HEK293 (cell line): ENCODE results near the gene PHC1.

Experiments
- CTCF ChIA-PET: fragments of 350-600 bp; formaldehyde crosslinking; extraction: SDS; loops from one replicate; lab custom pipeline; 2021; ENCODE audit warnings: antibody characterized with exemption; lab: Yijun Ruan, JAX
- POLR2A ChIA-PET: fragments of 300-600 bp; formaldehyde crosslinking; extraction: SDS; loops from one replicate; lab custom pipeline; 2020; ENCODE audit warnings: antibody characterized with exemption, inconsistent platforms; lab: Yijun Ruan, JAX
- H3K27ac ChIP-seq: fragments of 200-500 bp; sonication (Bioruptor generic); 2 replicates; pipeline ENCODE4 v1.5.1; 2014; ENCODE audit warnings: low read depth, low read length, control low read depth, inconsistent platforms; ENCODE audit errors: extremely low read depth
- H3K36me3 ChIP-seq, 2 experiments: fragments of 200-500 bp in 1 of 2; sonication (Bioruptor generic) in 1 of 2; 1 replicate in 1 of 2; 2 replicates in 1 of 2; pipeline ENCODE4 v1.5.1; 2014 to 2017; ENCODE audit warnings: inconsistent platforms in 2 of 2, low read length in 2 of 2; ENCODE audit not compliant: control insufficient read depth in 2 of 2, insufficient read depth in 1 of 2
- H3K4me1 ChIP-seq: fragments of 200-500 bp; sonication (Bioruptor generic); 2 replicates; pipeline ENCODE4 v1.5.1; 2014; ENCODE audit warnings: mild to moderate bottlenecking, low read length, inconsistent platforms; ENCODE audit not compliant: control insufficient read depth, insufficient read depth
- H3K4me3 ChIP-seq: 2 replicates; pipeline ENCODE4 v1.5.1; 2011; ENCODE audit warnings: low read depth, mild to moderate bottlenecking, control low read depth, low read length, moderate library complexity
- H3K9me3 ChIP-seq: fragments of 200-500 bp; sonication (Bioruptor generic); 2 replicates; pipeline ENCODE4 v1.5.1; 2014; ENCODE audit warnings: low read depth, low read length, inconsistent platforms; ENCODE audit not compliant: control insufficient read depth, insufficient read depth
- ATF2 ChIP-seq: fragments of 450-650 bp; formaldehyde crosslinking; IDR thresholded peaks from 2 replicates; pipeline ENCODE4 v1.5.1; 2016; ENCODE audit warnings: missing biosample characterization, missing genetic modification characterization, low read depth
- HOXC10 ChIP-seq: sonication (generic); formaldehyde crosslinking; IDR thresholded peaks from 2 replicates; pipeline ENCODE4 v1.8.1; 2023; ENCODE audit warnings: mild to moderate bottlenecking, missing genetic modification reagents
- MEIS1 ChIP-seq: sonication (generic); formaldehyde crosslinking; IDR thresholded peaks from 2 replicates; pipeline ENCODE4 v1.8.1; 2022; ENCODE audit warnings: missing genetic modification reagents, mild to moderate bottlenecking, borderline replicate concordance
- MZF1 ChIP-seq: fragments of 450-650 bp; formaldehyde crosslinking; IDR thresholded peaks from 2 replicates; pipeline ENCODE4 v1.5.1; 2017; ENCODE audit warnings: missing biosample characterization, missing genetic modification characterization, borderline replicate concordance
- SP3 ChIP-seq: fragments of 450-650 bp; formaldehyde crosslinking; IDR thresholded peaks from 2 replicates; pipeline ENCODE4 v1.5.1; 2016; ENCODE audit warnings: missing biosample characterization, missing genetic modification characterization
- ZBTB48 ChIP-seq: fragments of 450-650 bp; formaldehyde crosslinking; IDR thresholded peaks from 2 replicates; pipeline ENCODE4 v1.5.1; 2016; ENCODE audit warnings: missing biosample characterization, missing genetic modification characterization
- ZEB2 ChIP-seq: fragments of 450-650 bp; formaldehyde crosslinking; IDR thresholded peaks from 2 replicates; pipeline ENCODE4 v1.5.1; 2016; ENCODE audit warnings: missing biosample characterization, missing genetic modification characterization
- ZNF121 ChIP-seq: fragments of 450-650 bp; formaldehyde crosslinking; IDR thresholded peaks from 2 replicates; pipeline ENCODE4 v1.5.1; 2016; ENCODE audit warnings: missing biosample characterization, missing genetic modification characterization
- ZNF138 ChIP-seq: fragments of 450-650 bp; formaldehyde crosslinking; IDR thresholded peaks from 2 replicates; pipeline ENCODE4 v1.5.1; 2016; ENCODE audit warnings: missing biosample characterization, missing genetic modification characterization, borderline replicate concordance
- ZNF140 ChIP-seq: fragments of 450-650 bp; formaldehyde crosslinking; IDR thresholded peaks from 2 replicates; pipeline ENCODE4 v1.5.1; 2016; ENCODE audit warnings: missing biosample characterization, missing genetic modification characterization
- ZNF175 ChIP-seq: fragments of 450-650 bp; formaldehyde crosslinking; IDR thresholded peaks from 2 replicates; pipeline ENCODE4 v1.5.1; 2016; ENCODE audit warnings: missing biosample characterization, missing genetic modification characterization
- ZNF239 ChIP-seq: fragments of 450-650 bp; formaldehyde crosslinking; IDR thresholded peaks from 2 replicates; pipeline ENCODE4 v1.5.1; 2016; ENCODE audit warnings: missing biosample characterization, missing genetic modification characterization
- ZNF391 ChIP-seq: fragments of 450-650 bp; formaldehyde crosslinking; IDR thresholded peaks from 2 replicates; pipeline ENCODE4 v1.5.1; 2016; ENCODE audit warnings: low read depth, missing biosample characterization, missing genetic modification characterization, borderline replicate concordance
- ZNF394 ChIP-seq: fragments of 450-650 bp; formaldehyde crosslinking; IDR thresholded peaks from 2 replicates; pipeline ENCODE4 v1.5.1; 2016; ENCODE audit warnings: missing biosample characterization, missing genetic modification characterization, mild to moderate bottlenecking, moderate library complexity, borderline replicate concordance
- ZNF610 ChIP-seq: fragments of 450-650 bp; formaldehyde crosslinking; IDR thresholded peaks from 2 replicates; pipeline ENCODE4 v1.5.1; 2016; ENCODE audit warnings: missing biosample characterization, missing genetic modification characterization, borderline replicate concordance
- ZNF624 ChIP-seq: fragments of 450-650 bp; formaldehyde crosslinking; IDR thresholded peaks from 2 replicates; pipeline ENCODE4 v1.5.1; 2017; ENCODE audit warnings: missing biosample characterization, missing genetic modification characterization
- ZNF639 ChIP-seq: fragments of 450-650 bp; formaldehyde crosslinking; IDR thresholded peaks from 2 replicates; pipeline ENCODE4 v1.5.1; 2016; ENCODE audit warnings: missing biosample characterization, missing genetic modification characterization
- ZNF776 ChIP-seq: fragments of 450-650 bp; formaldehyde crosslinking; IDR thresholded peaks from 2 replicates; pipeline ENCODE4 v1.5.0; 2017; ENCODE audit warnings: missing biosample characterization, missing genetic modification characterization, borderline replicate concordance
- TF ChIP-seq, protein P1 (sequence below): fragments of 450-650 bp; formaldehyde crosslinking; IDR thresholded peaks from 2 replicates; pipeline ENCODE4 v1.5.1; 2016; ENCODE audit warnings: missing biosample characterization, missing genetic modification characterization
- TF ChIP-seq, protein P2 (sequence below): fragments of 450-650 bp; formaldehyde crosslinking; IDR thresholded peaks from 2 replicates; pipeline ENCODE4 v1.5.1; 2017; ENCODE audit warnings: missing biosample characterization, missing genetic modification characterization
- TF ChIP-seq, protein P3 (sequence below): fragments of 450-650 bp; formaldehyde crosslinking; IDR thresholded peaks from 2 replicates; pipeline ENCODE4 v1.5.1; 2017; ENCODE audit warnings: missing biosample characterization, missing genetic modification characterization
- TF ChIP-seq, protein P4 (sequence below): fragments of 450-650 bp; formaldehyde crosslinking; IDR thresholded peaks from 2 replicates; pipeline ENCODE4 v1.5.1; 2016; ENCODE audit warnings: missing biosample characterization, missing genetic modification characterization, borderline replicate concordance
- TF ChIP-seq, protein P5 (sequence below): fragments of 450-650 bp; formaldehyde crosslinking; IDR thresholded peaks from 2 replicates; pipeline ENCODE4 v1.5.1; 2016; ENCODE audit warnings: missing biosample characterization, missing genetic modification characterization

PHC1 gene

DNA sequence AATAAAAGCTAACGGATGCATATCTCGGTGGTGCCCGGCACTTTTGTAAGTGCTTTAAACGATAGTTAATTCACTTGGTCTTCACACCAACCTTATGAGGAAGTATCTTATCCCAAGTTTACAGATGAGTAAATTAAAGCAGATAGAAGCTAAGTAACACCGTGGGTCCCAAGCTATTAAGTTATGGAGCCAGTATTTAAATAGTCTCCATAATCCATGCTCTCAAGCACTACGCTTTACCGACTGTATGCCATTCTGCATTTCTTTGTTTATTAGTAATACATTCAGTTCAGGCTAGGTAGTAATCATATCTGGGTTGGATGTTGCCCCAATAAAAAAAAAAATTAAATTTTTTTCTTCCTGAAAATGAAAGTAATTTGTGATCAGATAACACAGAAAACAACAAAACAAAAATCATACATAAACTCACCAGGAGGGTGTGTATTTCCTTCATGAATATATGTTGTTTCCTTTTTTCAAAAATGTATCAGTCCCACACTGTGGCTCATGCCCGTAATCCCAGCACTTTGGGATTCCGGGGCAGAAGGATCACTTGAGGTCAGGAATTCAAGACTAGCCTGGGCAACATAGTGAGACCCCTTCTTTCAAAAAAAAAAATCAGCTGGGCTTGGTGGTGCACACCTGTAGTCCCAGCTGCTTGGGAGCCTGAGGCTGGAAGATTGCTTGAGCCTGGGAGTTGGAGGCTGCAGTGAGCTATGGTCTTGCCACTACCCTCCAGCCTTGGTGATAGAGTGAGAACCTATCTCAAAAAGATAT lies 36.6 kb downstream of the PHC1 start:
- H3K36me3 ChIP-seq: peaks cover 6 to 20% of the 10 kb centered on the region in 2 experiments; a peak in 2 of 3 replicates
- TF ChIP-seq, protein P1, sequence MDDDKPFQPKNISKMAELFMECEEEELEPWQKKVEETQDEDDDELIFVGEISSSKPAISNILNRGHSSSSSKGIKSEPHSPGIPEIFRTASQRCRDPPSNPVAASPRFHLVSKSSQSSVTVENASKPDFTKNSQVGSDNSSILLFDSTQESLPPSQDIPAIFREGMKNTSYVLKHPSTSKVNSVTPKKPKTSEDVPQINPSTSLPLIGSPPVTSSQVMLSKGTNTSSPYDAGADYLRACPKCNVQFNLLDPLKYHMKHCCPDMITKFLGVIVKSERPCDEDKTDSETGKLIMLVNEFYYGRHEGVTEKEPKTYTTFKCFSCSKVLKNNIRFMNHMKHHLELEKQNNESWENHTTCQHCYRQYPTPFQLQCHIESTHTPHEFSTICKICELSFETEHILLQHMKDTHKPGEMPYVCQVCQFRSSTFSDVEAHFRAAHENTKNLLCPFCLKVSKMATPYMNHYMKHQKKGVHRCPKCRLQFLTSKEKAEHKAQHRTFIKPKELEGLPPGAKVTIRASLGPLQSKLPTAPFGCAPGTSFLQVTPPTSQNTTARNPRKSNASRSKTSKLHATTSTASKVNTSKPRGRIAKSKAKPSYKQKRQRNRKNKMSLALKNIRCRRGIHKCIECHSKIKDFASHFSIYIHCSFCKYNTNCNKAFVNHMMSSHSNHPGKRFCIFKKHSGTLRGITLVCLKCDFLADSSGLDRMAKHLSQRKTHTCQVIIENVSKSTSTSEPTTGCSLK: no peak
- TF ChIP-seq ZNF138 (tag by site-specific recombination) (no peak), ZNF624 (tag by site-specific recombination) (no peak), ZNF776 (tag by site-specific recombination) (no peak), SP3 (no peak), ZNF121 (tag by site-specific recombination) (peak; percentile 80), MEIS1 (CRISPR knock-in tag) (no peak)
- TF ChIP-seq, protein P2, sequence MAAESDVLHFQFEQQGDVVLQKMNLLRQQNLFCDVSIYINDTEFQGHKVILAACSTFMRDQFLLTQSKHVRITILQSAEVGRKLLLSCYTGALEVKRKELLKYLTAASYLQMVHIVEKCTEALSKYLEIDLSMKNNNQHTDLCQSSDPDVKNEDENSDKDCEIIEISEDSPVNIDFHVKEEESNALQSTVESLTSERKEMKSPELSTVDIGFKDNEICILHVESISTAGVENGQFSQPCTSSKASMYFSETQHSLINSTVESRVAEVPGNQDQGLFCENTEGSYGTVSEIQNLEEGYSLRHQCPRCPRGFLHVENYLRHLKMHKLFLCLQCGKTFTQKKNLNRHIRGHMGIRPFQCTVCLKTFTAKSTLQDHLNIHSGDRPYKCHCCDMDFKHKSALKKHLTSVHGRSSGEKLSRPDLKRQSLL (tag by site-specific recombination): peak; percentile 92; the same call in 1 of the 2 replicates
- POLR2A ChIA-PET: no interaction called here
- H3K27ac ChIP-seq: peak overlapping the region; percentile 82; the same call in 1 of the 2 replicates
- peaks cover 9% of the 10 kb centered on the region for H3K4me1 ChIP-seq
- CTCF ChIA-PET: interaction anchor here (0.7 to 3.6 kb wide), 4 partner anchors 86 to 99 kb away, joined by 3 to 26 read pairs (median 12); no protein-coding TSS in a partner anchor
- H3K4me3 ChIP-seq: peak overlapping the region; percentile 94
- H3K9me3 ChIP-seq: no peaks in the 10 kb centered on the region

GRCh38 chr12:8951744-8952143 lies 37.4 kb downstream of the PHC1 start:
- Histone ChIP-seq H3K9me3 (no peaks in the 10 kb centered on the region), H3K4me3 (no peak overlapping the region), H3K36me3 (peaks cover 0 to 12% of the 10 kb centered on the region in 2 experiments; a peak in 1 of 3 replicates), H3K4me1 (peaks cover 9% of the 10 kb centered on the region), H3K27ac (no peak overlapping the region)
- TF ChIP-seq, protein P3, sequence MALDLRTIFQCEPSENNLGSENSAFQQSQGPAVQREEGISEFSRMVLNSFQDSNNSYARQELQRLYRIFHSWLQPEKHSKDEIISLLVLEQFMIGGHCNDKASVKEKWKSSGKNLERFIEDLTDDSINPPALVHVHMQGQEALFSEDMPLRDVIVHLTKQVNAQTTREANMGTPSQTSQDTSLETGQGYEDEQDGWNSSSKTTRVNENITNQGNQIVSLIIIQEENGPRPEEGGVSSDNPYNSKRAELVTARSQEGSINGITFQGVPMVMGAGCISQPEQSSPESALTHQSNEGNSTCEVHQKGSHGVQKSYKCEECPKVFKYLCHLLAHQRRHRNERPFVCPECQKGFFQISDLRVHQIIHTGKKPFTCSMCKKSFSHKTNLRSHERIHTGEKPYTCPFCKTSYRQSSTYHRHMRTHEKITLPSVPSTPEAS (tag by site-specific recombination): no peak
- TF ChIP-seq ZNF239 (tag by site-specific recombination) (no peak), ZNF391 (tag by site-specific recombination) (no peak), ZNF175 (tag by site-specific recombination) (no peak), HOXC10 (no peak), ATF2 (tag by site-specific recombination) (no peak), MEIS1 (CRISPR knock-in tag) (no peak), ZNF140 (tag by site-specific recombination) (no peak), ZNF639 (no peak), ZNF610 (tag by site-specific recombination) (no peak), MZF1 (tag by site-specific recombination) (no peak), ZEB2 (tag by site-specific recombination) (no peak), ZBTB48 (tag by site-specific recombination) (no peak), ZNF394 (no peak)
- TF ChIP-seq, protein P4, sequence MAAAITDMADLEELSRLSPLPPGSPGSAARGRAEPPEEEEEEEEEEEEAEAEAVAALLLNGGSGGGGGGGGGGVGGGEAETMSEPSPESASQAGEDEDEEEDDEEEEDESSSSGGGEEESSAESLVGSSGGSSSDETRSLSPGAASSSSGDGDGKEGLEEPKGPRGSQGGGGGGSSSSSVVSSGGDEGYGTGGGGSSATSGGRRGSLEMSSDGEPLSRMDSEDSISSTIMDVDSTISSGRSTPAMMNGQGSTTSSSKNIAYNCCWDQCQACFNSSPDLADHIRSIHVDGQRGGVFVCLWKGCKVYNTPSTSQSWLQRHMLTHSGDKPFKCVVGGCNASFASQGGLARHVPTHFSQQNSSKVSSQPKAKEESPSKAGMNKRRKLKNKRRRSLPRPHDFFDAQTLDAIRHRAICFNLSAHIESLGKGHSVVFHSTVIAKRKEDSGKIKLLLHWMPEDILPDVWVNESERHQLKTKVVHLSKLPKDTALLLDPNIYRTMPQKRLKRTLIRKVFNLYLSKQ (tag by site-specific recombination): no peak
- TF ChIP-seq, protein P5, sequence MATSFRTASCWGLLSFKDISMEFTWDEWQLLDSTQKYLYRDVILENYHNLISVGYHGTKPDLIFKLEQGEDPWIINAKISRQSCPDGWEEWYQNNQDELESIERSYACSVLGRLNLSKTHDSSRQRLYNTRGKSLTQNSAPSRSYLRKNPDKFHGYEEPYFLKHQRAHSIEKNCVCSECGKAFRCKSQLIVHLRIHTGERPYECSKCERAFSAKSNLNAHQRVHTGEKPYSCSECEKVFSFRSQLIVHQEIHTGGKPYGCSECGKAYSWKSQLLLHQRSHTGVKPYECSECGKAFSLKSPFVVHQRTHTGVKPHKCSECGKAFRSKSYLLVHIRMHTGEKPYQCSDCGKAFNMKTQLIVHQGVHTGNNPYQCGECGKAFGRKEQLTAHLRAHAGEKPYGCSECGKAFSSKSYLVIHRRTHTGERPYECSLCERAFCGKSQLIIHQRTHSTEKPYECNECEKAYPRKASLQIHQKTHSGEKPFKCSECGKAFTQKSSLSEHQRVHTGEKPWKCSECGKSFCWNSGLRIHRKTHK (tag by site-specific recombination): no peak
- CTCF ChIA-PET: interaction anchor here (1.1 to 3.6 kb wide), 3 partner anchors 61 to 87 kb away, joined by 3 to 20 read pairs (median 5); no protein-coding TSS in a partner anchor
- POLR2A ChIA-PET: no interaction called here
